ENCODE results near the gene BTN3A1. TPM values are rescaled to one million over a fixed set of nuclear protein-coding genes. Genes with fewer than 3 reads are reported as not detected.

BTN3A1 gene
- total and polyA plus RNA-seq, 2 of the 8 experiments (the other 6 are each of a cell fraction or from before 2014, with no cell fraction given): 4.7 to 5.6 TPM

- TF ChIP-seq TBP (IDR thresholded peaks at IDR 0.05; ENCODE audit: low read depth, low read length): no peak
- no peak for TF ChIP-seq SUZ12 (IDR thresholded peaks at IDR 0.05; ENCODE audit: low read length)
- TF ChIP-seq BCL11A (IDR thresholded peaks at IDR 0.05; ENCODE audit: low read depth in 2 of 2, low read length in 2 of 2): no peak
- TF ChIP-seq FOSL1 (IDR thresholded peaks at IDR 0.05; ENCODE audit: insufficient read depth, low read depth, low read length): no peak
These were observed 50.7 kb downstream of the BTN3A1 start (continued) for GRCh38 chr6:26452631-26453235.

Measured in H1 (cell line).